Activated T-helper 9 cell treated with anti-CD3 and anti-CD28 coated beads, Interleukin-2, amount 50 U/mL, for 16 hours (primary cell): ENCODE results near the gene HSPA6.
"Not testable (repeated sequence)": the region's sequence is repeated elsewhere in the genome, so short reads cannot be mapped to it uniquely, and the experiment has no call there.

ENCODE experiments used
- DNase-seq: peaks from one replicate; pipeline ENCODE4 v3.0.0-alpha.2; 2020; ENCODE audit warnings: low read depth

The HSPA6 gene

GRCh38 chr1:161560960-161561715 lies 36.8 kb downstream of the HSPA6 start:
- not testable (repeated sequence) for DNase-seq

- not testable (repeated sequence) for DNase-seq
Measured at GRCh38 chr1:161562441-161562840, 38.1 kb downstream of the HSPA6 start.

- DNase-seq, result not testable (repeated sequence)
Measured at GRCh38 chr1:161563522-161563921, 39.2 kb downstream of the HSPA6 start.

GRCh38 chr1:161566602-161566960 lies 42.2 kb downstream of the HSPA6 start:
- DNase-seq, result not testable (repeated sequence)

GRCh38 chr1:161571703-161572102 lies 47.4 kb downstream of the HSPA6 start:
- DNase-seq, result not testable (repeated sequence)
